Activated T-helper 9 cell treated with anti-CD3 and anti-CD28 coated beads, Interleukin-2, amount 50 U/mL, for 16 hours (primary cell): ENCODE results near the gene DAG1.

Experiments
- DNase-seq: peaks from one replicate; pipeline ENCODE4 v3.0.0-alpha.2; 2020; ENCODE audit warnings: low read depth

Gene DAG1

DNA sequence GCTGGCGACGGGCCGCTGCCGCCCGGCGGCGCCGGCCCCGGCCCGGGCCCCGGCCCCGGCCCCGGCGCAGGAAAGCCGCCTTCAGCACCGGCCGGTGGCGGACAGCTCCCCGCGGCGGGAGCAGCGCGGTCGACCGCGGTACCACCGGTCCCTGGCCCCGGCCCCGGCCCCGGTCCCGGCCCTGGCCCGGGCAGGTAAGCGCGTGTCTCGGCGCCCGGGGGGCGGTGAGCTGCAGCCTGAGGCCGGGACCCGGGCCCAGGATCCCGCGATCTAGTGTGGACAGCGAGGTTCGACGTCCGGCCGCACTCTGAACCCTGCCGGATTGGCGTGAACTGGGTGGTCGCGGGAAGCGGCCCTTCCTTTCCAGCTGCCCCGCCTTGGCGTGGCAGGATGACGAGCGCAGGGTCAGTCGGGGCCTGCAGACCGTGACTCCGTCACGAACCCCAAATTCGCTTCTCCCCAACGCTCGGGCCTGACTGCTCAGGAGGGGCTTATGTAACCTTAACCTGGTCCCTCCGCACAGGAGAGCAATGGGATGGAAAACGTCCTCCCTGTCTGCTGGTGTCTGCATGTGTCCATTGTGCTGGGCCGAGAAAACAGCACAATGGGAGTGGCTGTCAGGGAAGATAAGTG, 84.7 kb downstream of the DAG1 start:
- no peak for DNase-seq

DNA sequence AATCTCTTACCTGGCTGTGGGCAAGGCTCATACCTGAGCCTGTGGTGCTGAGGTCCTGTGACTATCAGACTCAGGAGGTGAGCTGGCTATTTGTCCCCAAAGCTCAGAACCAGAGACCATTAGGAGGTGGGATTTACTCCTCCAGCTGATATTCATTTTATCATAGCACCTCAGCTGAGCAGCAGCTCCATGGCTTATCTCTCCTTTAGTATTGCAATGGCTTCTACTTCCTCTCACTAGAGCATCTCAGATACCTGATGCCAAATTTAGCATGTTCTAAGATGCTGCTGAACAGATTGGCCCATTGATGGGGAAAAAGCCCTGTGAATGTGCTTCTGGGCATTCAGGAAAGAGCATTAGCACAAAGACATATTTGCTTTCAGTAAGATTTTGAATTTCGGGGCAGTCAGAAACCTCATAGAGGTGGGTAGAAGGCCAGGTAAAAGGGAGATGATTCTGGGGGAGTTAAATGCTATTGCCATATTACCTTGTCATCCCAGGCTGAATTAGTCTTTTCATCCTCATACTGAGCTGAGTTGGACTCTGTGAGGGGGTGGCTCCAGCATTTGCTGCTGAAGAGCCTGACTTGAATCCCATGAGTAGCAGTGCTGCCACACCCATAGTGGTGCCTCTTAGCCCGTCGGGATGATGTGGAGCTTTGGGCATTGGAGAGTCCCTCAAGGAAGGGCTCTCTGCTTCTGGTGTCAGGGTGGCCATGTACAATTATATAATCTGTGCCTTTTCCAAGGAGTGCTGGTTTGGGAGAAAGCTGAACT, 86.6 kb downstream of the DAG1 start:
- DNase-seq: no peak

DNA sequence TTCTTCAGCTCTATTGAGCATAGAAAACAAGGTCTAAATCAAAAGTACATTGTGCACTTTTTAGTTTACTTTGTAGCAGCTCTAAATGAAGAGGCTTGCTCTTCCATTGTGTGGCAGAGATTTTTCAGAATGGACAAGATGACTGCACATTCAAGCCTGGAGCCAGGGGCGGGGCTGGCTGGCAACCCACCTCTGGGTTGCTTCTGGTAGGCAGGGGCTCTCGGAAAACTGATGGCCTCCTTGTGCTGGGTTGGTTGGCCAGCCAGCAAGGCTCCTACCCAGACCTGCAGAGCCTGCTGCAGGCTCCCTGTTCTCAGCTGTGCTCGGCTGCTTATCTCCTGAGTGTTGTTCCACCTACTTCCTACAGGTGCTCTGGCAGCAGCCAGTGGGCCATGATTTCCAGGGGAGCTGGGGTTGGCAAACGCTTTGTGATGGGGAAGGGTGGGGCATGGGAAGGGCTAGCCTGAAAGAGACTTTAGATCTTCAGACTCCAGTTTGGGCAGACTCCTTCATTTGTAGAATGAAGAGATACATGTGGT, 93.0 kb downstream of the DAG1 start:
- no peak for DNase-seq

DNA sequence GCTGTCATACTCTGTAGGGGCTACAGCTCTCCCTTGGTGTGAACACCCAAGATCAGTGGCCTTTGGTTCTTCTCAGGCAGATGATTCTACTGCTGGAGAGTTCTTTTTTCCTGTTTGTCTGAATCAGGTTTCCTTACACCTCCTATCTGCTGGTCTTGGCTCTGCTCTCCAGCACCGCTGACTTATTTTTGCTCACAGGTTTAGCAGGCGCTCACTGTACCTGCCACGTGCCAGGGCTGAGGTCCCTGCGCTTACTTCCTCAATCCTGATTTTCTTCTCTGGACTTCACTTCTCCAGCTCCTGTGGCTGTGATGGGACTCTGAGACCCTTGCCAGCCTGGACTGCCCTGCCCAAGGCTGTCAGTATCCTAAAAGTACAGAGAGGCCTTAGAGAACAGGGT, 93.7 kb downstream of the DAG1 start:
- DNase-seq: no peak

DNA sequence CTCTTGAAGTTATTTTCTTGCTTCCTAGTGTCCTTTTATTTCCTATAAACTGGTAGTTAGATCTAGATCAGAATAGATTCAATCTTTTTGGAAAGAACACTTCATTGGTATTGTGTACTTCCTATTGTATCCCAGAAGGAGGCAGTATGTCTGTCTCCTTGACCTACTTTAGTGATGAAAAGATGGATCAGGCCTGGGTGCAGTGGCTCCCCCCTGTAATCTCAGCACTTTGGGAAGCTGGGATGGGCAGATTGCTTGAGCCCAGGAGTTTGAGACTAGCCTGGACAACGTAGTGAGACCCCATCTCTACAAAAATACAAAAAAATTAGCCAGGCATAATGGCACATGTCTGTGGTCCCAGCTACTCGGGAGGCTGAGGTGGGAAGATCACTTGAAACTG, 96.2 kb downstream of the DAG1 start:
- no peak for DNase-seq

DNA sequence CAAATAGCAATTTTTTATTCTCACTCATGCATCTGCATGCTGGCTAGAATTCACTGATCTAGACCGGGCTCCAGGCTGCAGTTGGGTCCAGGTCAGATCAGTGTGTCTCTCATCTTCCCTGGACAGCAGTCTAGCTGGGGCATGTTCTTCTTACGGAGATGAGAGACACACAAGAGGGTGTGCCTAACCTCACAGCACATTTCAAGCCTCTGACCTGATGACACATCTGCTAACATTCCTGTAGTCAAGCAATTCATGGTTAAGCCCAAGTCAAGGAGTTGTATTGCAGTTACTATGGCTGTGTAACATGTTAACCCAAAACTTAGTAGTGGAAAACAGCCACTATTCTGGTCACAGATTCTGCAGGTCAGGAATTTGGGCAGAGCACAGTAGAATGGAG, 97.3 kb downstream of the DAG1 start:
- no peak for DNase-seq

DNA sequence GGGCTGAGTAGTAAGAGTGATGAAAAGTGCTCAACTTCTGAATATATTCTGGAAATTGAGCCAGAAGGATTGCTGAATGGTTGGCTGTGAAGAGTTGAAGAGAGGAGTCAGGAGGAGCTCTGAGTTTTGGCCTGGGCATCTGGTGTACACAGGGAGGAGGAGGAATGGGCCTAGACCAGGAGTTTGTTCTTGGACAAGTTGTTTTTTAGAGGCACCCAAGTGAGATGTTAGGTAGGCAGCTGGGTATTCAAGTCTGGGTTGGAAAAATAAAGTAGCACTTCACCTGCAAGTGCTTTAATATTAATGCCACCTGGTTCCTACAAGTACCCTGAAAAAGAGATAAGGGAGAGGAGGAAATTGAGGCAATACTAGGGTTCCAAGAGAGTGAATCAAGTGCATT, 98.9 kb downstream of the DAG1 start:
- DNase-seq: no peak

DNA sequence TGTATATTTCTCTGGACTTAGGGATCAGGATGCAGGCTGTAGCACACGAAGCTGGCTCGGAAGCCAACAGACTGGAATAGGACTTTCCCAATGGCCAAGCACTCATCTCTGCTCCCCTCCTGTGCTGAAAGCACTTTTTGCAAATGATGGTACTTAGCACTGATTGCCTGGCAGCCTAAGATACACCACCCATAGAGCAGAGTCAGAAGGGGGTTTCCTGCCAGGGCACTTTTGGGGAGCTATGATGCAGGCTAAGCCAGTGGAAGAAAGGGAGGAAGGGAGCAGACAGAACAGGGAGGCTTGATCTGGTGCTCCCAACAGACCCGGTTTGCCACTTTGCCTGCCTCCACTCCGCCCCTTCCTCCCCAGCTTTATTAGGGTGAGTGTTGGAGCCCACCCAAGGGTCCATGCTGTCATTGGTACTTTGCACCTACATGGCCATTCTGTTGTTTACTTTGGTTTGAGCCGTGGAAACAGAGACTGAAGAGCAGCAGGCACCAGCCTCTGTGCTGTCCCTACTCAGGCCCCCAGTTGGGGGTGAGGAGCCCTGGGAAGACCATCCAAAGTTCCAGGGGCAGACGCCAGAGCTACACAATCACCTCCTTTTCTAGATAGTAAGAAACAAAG, 100.1 kb downstream of the DAG1 start:
- DNase-seq: no peak

DNA sequence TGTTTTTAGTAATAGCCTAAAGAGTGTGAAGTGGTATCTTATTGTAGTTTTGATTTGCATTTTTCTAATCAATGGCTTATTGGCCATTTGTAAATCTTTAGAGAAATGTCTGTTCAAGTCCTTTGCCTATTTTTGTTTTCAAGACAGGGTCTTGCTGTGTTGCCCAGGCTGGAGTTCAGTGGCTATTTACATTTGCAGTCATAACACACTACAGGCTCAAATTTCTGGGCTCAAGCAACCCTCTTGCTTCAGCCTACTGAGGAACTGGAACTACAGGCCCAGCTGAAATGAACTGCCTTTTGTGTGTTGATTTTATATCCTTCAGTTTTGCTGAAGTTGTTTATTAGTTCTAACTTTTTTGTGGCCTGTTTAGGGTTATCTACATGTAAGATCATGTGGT, 112.1 kb downstream of the DAG1 start:
- no peak for DNase-seq
